Activated T-cell treated with anti-CD3 and anti-CD28 coated beads, Interleukin-2, amount 50 U/mL, for 48 hours (primary cell): ENCODE results near the gene OBSL1.
A peak's percentile ranks its signal among the peaks of the same experiment; 100 is the strongest.

Experiments
- DNase-seq, 2 experiments: peaks; one replicate each; pipeline ENCODE4 v3.0.0-alpha.2; 2020

OBSL1 gene

DNA sequence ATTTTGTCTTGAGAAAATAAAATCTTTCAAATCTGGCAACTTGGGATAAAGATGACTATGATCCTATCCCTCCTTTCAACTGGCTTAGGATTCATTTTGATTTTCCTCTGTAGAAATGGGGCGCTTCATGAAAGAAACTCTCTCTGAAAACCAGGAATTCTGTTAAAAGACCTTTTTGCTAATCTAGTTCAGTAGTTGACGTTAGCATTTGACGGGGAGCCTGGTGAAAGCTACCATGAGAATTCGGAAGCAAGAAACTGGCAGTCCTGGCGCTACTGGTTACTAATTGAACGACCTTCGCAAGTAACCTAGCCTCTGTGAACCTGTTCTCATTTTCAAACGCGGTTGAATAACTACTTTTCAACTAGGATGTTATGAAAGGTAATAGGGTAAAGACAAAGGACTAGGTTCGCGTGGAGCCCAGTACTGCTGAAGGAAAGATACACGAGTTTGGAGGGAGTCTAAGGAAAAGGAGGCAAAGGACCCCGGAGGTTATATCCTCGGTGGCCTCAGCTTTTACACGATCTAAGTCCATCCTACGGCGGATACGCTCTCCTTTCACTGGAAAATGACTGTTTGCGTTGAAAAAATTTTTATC, 25.7 kb upstream of the OBSL1 start:
- DNase-seq: no peak

DNA sequence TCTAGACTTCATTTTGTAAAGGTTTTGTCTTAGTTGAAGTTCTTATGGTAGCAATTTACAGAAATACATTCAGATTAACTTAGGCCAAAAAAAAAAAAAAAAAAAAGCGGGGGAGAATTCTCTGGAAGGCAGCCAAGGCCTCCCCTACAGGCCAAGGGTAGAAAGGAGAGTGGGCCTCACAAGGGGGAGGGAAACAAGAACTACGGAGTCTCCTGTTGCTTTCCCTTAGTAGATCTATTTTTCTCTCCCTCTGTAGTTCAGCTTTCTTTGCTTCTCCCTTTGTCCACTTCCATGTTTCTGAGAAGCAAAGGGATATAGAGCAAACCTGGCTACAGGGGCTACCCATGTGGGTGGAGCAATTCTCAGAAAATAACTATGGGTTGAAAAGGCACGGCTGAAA, 23.9 kb upstream of the OBSL1 start:
- no peak for DNase-seq

DNA sequence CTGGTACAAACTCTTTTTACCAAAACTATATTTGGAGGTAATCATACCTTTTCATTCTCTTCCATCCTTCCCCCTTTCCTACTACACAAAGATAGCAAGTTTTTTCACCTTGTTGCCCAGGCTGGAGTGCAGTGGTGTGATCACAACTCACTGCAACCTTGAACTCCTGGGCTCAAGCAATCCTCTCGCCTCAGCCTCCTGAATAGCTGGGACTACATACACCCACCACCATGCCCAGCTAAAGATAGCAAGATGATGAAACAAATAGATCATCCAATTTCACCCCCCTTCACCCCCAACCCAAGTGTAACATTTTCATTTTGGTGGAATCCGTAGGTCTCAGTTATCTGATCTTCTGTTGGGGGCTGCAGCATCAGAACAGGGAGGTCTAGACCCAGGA, 21.8 kb upstream of the OBSL1 start:
- DNase-seq: no peak

DNA sequence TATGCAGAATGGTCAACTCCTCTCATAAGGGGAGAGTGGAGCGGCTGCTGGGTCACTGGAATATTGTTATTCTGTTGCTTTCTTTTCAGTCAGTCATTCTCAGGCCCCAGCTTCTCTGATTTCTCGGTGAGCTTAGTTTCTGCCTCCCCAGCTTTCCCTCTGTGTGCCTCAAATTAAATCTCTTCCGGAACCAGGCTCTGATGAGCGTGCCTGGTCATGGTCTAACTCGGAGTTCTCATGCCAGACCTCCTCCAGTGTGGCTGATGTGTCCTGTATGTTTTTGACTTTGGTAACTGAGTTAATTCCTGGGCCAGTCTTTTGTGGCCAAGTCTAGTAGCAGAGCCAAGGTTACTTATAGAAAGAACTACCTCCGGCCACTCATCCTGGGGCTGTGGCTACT, 21.4 kb upstream of the OBSL1 start:
- DNase-seq: no peak

DNA sequence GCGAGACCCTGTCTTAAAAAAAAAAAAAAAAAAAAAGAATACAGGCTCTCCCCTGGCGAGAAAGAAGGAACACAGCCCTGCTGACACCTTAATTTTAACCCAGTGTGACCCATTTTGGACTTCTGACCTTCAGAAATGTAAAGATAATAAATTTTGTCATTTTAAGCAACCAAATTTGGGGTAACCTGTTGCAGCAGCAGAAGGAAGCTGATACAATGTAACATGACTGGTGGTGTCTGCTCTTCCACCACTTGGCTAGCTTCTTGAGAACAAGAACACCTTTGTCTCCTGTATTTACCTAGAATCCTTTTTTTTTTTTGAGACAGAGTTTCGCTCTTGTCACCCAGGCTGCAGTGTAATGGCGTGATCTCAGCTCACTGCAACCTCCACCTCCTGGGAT, 19.8 kb upstream of the OBSL1 start:
- DNase-seq: no peak

DNA sequence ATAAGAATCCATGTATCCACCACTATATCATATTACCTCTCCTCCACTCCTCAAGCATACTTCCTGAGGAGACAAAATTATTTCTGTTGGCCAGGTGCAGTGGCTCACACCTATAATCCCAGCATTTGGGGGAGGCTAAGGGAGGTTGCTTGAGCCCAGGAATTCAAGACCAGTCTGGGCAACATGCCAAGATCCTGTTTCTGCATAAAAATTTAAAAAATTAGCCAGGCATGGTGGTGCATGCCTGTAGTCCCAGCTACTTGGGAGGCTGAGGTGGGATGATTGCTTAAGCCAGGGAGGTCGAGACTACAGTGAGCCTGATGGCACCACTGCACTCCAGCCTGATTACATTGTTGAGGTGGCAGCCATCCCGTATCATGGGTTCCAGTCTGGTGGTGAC, 10.0 kb upstream of the OBSL1 start:
- DNase-seq: no peak

DNA sequence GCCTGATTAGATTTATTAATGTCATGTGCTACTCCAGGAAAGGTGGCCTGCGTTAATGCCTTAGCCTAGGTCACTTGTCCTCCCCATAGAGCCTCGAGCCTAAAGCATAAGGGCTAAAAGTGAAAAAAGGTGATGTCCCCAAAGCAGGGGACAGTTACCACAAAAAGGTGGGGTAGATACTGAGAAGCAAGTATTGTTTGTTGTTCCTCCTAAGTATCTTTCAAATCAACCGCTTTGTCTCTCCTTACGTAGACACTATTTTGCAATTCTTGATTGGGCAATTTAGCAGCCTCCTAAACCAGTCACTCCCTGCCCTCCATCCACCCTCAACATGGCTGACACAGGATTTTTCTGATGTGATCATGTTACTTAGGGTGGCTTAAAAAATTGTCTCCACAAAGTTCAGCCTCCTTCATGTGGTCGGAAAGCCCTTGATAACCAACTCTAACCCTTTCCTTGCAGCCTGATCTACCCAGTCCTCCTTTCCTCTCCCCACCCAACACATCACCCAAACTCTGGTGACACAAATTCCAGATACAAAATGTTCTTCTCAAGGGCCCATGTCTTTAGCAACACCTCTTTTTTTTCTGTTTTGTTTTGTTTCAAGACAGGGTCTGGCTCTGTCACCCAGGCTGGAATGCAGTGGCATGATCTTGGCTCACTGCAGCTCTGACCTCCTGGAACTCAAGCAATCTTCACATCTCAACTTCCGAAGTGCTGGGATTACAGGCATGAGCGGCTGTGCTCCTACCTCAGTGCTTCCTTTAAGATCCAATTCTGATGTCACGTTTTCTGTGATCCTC, 7.7 kb upstream of the OBSL1 start:
- DNase-seq: no peak

DNA sequence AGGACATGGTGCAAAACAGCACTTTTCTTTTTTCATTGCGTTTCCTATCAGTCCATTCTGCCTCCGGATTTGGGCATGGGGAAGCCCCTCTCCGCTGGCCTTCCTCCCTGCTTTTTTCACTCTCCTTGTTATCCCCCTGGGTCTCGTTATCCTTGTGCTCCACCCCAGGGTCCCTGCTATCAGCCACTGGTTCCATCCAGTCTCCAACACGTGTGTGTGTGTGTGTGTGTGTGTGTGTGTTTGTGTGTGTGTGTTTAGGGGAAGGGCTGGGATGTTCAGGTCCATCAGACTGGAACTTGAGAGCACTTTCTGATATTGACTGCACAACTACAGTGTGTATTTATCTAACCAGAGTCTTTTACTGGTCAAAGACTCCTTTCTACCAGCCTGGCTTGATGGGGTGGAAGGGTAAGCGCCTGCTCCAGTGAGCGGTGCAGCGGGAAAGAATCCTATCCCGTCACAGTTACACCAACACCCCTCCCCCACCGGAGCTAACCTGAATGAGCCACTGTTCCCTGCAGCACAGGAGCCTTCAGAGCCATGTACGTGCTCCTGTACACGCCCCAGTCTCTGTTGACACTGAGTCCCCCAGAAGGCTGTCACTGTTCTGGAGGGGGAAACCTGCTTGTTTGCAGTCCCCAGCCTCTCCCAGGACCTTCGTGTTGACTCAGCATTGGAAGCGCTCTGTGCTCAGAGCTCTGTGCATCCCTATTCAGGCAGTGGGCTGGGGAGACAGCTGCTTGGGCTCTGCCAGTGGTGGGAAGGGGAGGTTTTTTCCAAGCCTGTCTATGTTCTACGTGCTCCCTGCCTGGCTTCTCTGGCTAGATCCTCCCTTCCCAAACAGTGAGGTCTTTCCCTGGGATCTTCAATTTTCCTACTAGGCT, 5.4 kb upstream of the OBSL1 start:
- no peak for DNase-seq

DNA sequence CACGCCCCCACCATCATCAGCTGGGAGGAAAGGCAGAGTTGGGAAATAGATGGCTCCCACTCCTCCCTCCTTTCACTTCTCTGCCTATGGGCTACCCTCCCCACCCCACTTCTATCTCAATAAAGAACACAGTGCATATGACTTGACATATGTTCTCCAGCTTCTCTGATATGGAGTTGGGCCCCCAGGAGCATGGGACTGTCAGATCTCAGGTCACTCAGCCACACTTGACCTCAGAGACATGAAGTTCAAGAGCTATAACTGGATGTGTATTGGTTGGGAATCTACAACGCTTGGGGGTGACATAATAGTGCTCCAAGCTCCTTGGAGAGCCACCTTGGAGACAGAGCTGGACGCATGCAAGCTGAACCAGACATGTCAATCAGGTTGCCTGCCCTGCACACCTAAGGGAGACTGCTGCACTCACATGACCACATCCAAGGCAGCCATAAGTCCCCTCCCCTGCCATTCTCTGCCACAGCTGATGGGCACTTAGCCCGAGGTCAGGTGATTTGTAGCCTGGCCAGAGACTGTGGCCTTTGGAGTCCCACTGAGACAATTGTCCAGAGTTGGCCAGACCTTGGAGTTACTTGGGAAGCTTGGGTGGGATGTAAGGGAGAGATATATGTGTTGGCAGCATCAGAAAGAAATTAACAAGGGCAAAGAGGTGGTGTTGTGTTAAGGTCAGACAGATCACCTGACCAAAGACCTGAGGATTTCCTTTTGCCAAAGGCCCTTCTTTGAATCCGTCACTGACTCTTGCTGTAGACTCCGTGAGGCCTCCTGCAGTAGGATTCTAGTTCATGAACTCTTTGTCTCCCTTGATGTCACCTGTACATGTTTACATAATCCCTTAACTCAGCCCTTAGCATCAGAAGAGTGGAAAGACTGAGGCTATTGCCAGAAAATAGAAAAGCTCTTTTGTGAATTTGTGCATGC, 4.5 kb upstream of the OBSL1 start:
- no peak for DNase-seq

DNA sequence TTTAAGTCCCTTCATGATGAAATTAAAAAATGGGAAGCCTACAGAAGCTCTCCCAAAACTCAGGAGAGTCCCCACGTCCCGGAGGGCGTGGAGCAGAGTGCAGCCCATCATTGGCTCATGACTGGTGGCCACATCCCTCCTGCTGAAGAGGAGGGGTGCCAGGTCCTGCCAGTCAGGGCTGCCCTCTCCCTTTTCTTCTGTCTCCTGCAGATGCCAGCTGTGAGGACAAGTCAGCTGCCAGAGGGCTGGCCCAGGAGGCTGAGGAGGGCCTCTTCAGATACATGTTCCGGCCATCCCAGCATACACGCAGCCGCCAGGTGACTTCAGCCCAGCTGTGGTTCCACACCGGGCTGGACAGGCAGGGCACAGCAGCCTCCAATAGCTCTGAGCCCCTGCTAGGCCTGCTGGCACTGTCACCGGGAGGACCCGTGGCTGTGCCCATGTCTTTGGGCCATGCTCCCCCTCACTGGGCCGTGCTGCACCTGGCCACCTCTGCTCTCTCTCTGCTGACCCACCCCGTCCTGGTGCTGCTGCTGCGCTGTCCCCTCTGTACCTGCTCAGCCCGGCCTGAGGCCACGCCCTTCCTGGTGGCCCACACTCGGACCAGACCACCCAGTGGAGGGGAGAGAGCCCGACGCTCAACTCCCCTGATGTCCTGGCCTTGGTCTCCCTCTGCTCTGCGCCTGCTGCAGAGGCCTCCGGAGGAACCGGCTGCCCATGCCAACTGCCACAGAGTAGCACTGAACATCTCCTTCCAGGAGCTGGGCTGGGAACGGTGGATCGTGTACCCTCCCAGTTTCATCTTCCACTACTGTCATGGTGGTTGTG, 3.4 kb upstream of the OBSL1 start:
- DNase-seq: no peak

DNA sequence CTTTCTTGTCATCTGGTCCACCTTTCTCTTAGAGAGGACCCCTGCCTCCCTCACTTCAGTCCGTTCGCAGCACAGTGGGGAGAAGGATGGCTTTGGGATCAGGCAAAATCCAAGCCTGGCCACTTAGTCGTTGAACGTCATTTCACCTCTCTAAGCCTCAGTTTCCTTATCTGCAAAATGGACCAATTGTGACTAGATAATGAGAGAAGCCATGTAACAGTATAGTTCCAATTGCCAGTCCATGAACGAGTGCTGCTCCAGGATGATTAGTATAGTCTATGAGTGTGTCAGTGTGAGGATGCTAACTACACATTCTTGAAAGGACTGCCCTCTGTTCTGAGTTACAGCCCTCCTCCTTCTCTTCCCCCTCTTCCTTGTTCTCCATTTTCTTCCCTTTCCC, 1.8 kb upstream of the OBSL1 start:
- DNase-seq: no peak

DNA sequence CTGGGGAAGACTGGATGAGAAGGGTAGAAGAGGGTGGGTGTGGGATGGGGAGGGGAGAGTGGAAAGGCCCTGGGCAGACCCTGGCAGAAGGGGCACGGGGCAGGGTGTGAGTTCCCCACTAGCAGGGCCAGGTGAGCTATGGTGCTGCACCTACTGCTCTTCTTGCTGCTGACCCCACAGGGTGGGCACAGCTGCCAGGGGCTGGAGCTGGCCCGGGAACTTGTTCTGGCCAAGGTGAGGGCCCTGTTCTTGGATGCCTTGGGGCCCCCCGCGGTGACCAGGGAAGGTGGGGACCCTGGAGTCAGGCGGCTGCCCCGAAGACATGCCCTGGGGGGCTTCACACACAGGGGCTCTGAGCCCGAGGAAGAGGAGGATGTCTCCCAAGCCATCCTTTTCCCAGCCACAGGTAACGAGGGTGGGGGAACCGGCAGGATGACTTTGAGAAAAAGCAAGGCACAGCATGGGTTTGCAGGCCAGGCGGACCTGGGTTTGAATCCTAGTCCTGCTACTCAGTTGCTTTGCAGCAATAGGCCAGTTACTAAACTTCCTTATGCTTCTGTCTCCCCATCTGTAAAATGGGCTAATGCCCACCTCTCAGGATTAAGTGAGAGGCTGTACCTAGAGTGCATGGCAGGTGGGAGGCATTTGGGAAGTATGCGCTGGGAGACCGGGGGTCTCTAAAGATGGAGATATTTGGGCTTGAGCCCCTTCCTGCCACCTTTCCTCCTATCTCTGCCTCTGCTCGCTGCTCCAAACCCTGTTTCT, 1.1 kb upstream of the OBSL1 start, which contains the start of gene INHA:
TSS of gene INHA (plus strand) at position 74 of the 765 bp plus-strand sequence. CDS start at position 139, 65 bp downstream.
- no peak for DNase-seq

DNA sequence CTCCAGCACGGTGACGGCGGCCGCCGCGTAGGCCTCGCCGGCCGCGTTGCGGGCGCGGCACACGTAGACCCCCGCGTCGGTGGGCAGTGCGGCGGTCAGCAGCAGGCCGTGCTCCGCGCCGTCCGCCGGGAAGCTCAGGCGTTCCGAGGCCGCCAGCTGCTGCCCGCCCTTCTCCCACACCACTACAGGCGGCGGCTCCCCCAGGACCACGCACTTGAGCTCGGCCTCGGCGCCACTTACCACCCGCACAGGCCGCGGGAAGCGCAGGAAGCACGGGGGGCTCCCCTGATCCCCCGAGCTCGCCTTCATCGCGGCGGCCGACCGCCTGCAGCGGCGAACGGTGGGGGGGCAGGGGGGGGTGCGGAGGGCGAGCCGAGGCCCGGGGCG, 422 bp downstream of the OBSL1 start:
- no peak for DNase-seq

DNA sequence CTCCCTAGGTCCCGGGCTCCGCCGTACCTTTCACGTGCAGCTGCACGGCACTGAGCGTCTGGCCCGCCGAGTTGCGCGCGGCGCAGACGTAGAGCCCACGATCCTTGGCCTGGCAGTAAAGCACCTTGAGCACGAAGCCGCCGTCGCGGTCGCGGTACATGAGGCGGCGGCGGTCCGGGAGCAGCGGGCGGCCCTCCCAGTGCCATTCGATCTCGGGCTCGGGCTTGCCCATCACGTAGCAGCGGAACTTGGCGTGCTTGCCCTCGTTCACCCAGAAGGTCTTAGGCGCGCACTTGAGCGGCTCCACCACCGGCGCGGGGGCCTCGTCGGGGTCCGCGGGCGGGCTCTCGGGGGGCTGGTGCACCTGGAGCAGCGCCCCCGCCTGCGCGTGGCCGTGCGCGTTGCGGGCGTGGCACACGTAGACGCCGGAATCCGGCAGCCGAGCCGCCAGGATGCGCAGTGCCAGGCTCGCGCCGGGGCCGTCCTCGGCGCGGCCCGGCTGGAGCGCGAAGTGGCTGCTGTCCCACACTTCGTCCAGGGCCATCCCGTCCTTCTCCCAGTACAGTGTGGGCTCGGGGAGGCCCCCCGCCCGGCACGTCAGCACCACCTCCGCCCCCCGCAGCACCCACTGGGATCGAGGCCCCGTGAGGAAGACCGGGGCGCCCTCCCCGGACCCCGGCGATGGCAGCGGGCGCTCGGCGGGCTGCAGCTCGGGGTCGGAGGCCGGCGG, 980 bp downstream of the OBSL1 start:
- DNase-seq: peak; percentile 27 to 39

DNA sequence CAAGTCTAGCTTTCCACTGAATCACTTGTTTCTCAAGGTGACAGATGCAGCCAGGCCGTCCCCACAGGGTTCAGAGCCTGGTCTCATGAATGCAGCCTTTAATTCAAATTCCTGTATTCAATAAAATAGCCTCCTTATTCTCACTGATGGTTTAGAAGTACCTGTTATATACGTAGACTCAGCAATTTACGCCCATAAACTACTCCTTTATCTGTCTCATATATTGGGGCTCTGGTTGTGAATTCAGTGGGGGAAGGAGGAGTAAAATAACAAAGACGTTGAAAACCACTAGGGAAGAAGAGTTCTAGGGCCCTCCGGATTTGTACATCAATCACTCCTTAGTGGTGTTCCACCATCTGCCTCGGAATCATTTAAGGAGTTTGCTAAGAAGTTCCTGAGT, 1.7 kb downstream of the OBSL1 start:
- DNase-seq: no peak

DNA sequence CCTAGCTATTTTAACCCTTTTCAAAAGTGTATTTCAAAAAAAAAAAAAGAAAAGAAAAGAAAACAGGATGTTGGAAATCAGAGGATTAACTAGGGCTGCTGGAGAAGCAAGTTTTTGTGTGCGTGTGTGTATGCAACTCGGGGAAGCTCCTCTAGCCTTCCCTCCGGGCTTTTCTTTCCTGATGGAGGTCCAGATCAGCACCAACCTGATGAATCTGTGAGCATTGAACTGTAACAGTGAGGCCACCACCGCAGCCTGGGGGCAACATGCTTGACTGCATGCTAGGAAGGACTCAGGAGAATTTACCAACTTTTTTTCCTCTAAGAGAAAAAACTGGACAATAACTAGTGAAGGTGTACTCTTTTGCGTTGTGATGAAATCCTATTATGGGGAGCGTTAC, 2.3 kb downstream of the OBSL1 start:
- DNase-seq: no peak

DNA sequence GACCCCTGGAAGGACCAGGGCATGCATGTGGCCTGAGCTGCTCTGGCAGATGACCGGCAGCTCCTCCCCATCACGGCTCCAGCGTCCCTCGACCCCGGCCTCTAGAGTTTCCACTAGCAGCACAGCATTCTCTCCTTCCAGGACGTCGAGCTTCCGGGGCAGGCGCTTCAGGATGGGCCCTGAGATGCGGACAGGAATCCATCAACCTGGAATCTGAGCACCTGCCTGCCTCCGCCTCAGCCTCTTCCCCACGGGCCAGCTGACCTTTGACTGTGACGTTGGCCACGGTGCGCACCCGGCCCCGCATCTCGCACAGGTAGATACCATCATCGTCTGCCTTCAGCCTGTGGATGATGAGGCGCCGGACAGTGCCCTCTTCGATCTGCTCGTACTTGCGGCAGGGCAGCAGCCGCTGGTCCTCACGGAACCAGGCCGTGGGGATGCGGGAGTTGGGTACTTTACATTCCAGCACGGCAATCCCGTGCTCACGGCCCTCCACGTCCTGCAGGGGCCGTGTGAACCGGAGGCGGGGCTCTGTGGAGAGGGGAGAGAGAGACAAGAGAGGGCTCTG, 3.5 kb downstream of the OBSL1 start:
- no peak for DNase-seq

DNA sequence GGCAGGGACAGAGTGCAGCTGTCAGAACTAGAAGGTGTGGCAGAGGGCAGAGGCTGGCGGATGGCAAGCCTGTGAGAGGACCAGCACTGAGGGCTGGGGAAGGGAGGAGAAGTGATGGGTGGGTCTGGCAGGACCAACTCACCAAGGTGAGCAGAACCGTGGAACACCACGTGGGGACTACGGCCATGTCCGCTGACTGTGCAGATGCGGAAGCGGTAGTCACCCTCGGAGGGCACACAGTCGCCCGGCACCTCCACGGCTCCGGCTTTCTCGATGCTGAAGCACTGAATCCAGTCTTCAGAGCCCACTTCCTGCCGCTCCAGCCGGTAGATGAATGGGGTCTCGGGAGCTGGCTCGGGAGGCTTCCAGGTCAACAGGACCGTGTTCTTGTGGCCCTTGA, 4.2 kb downstream of the OBSL1 start:
- DNase-seq: no peak

DNA sequence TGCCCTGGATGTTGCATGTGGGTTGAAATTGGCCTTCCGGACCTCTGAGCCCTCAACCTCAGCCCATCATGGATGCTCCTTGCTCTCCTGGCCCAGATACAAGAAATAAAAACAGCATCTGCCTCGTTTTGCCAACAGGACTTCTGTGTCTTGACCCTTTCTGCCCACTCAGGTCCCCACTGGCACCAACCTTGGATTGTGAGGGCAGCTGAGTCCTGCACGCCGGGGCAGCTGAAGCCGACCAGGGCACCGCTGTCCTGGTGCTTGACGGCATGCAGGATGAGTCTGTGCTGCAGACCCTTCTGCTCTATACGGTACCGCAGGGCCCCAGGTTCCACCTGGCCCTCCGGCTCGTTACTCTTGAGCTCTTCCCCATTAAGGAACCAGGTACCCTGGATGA, 4.7 kb downstream of the OBSL1 start:
- no peak for DNase-seq
